Activated CD4-positive, alpha-beta memory T cell treated with anti-CD3 and anti-CD28 coated beads for 36 hours (primary cell): ENCODE measurements around the gene SEC14L5. TPM values are rescaled to one million over a fixed set of nuclear protein-coding genes. Genes with fewer than 3 reads are reported as not detected.
"Not testable (repeated sequence)": the region's sequence is repeated elsewhere in the genome, so short reads cannot be mapped to it uniquely, and the experiment has no call there.

Source experiments
- CTCF ChIA-PET: fragments of 350-600 bp; sonication (Branson Sonifier 250); formaldehyde crosslinking; loops from one replicate; lab custom pipeline; 2021; ENCODE audit warnings: antibody characterized with exemption, inconsistent platforms; lab: Charles Lee
- POLR2A ChIA-PET: fragments of 350-600 bp; sonication (Branson Sonifier 250); formaldehyde crosslinking; loops from one replicate; lab custom pipeline; 2021; ENCODE audit warnings: antibody characterized with exemption; lab: Charles Lee
- DNase-seq: peaks from one replicate; pipeline ENCODE4 v3.0.0-alpha.2; 2020
- H3K27ac Mint-ChIP-seq: one replicate; pipeline ENCODE4 v1.8.0; 2021; ENCODE audit warnings: mixed read lengths
- H3K27me3 Mint-ChIP-seq: one replicate; pipeline ENCODE4 v1.8.0; 2021; ENCODE audit warnings: mixed read lengths
- H3K36me3 Mint-ChIP-seq: one replicate; pipeline ENCODE4 v1.8.0; 2021; ENCODE audit warnings: mixed read lengths
- H3K4me1 Mint-ChIP-seq: one replicate; pipeline ENCODE4 v1.8.0; 2021; ENCODE audit warnings: low read depth, mixed read lengths
- H3K4me3 Mint-ChIP-seq: one replicate; pipeline ENCODE4 v1.8.0; 2021; ENCODE audit warnings: mild to moderate bottlenecking, mixed read lengths
- H3K9me3 Mint-ChIP-seq: one replicate; pipeline ENCODE4 v1.8.0; 2021; ENCODE audit warnings: mixed read lengths
- intact Hi-C: fragments of 100-400 bp; cut with micrococcal nuclease; formaldehyde crosslinking; loops from one replicate; pipeline ENCODE4 v1.15.1; 2023
- total RNA-seq, 2 experiments: library from RNA; stranded (reverse); gene quantifications; one replicate each; pipeline ENCODE4 v1.2.3, GENCODE V29; 2021

The SEC14L5 gene
- total RNA-seq, 2 experiments from 2014 or later, result 0.07 TPM; not detected in 1

- Mint-ChIP-seq H3K36me3 (no peaks in the 10 kb centered on the region), H3K27ac (no peak overlapping the region), H3K27me3 (peaks cover 6% of the 10 kb centered on the region), H3K4me1 (no peaks in the 10 kb centered on the region), H3K4me3 (no peak overlapping the region), H3K9me3 (peaks cover 3% of the 10 kb centered on the region)
- no peak for DNase-seq
- CTCF ChIA-PET, result no interaction called here
- intact Hi-C loops, result no loop called here
- POLR2A ChIA-PET, result no interaction called here
Observed at GRCh38 chr16:4920826-4921225, 37.3 kb upstream of the SEC14L5 start.

GRCh38 chr16:4922721-4923342 is 35.3 kb upstream of the SEC14L5 start:
- ChIA-PET POLR2A (no interaction called here), CTCF (no interaction called here)
- Mint-ChIP-seq H3K27me3 (peaks cover 2% of the 10 kb centered on the region), H3K4me1 (no peaks in the 10 kb centered on the region), H3K9me3 (peaks cover 20% of the 10 kb centered on the region), H3K27ac (no peak overlapping the region), H3K36me3 (peaks cover 4% of the 10 kb centered on the region), H3K4me3 (no peak overlapping the region)
- intact Hi-C loops, result no loop called here
- no peak for DNase-seq

- Mint-ChIP-seq H3K36me3 (peaks cover 4% of the 10 kb centered on the region), H3K27me3 (peaks cover 2% of the 10 kb centered on the region), H3K27ac (no peak overlapping the region), H3K4me1 (no peaks in the 10 kb centered on the region), H3K9me3 (peaks cover 20% of the 10 kb centered on the region), H3K4me3 (no peak overlapping the region)
- ChIA-PET CTCF (no interaction called here), POLR2A (no interaction called here)
- intact Hi-C loops, result no loop called here
- no peak for DNase-seq
Observed at GRCh38 chr16:4923853-4924252, 34.3 kb upstream of the SEC14L5 start.

DNA sequence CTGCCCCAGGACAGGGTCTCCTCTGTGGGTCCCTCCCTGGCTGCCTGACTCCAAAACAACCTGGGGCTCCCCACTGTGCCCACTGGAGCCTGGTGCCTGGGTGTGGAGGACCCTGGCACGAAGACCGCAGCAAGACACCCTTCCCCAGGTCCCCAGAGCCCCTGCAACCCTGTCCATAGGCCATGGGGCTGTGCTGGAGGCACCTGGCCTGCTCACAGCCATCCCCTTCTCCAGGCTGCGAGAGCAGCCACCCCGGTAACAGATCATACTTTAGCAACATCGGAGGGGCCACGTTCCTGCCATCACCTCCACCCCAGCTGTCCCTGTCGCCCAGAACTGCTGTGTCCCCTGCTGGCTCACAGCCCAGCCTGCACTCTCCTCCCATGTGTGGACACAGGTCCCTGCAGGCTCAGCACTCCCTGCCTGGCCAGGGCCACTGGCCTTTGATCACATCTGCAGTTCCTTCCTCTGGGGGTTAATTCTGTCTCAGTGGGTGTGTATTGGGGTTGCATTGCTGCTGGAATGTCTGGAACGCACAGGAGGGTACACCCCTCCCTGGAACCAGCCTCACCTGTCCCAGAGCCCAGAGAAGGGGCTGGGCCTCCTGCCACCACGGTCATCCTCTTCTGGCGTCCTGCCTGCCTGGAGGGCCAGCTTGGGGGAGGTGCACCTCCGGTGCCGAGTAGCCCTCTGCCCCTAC is 33.4 kb upstream of the SEC14L5 start:
- ChIA-PET CTCF (no interaction called here), POLR2A (no interaction called here)
- Mint-ChIP-seq H3K27ac (no peak overlapping the region), H3K36me3 (peaks cover 4% of the 10 kb centered on the region), H3K9me3 (peaks cover 20% of the 10 kb centered on the region), H3K27me3 (peaks cover 2% of the 10 kb centered on the region), H3K4me3 (no peak overlapping the region), H3K4me1 (no peaks in the 10 kb centered on the region)
- no peak for DNase-seq
- intact Hi-C loops, result no loop called here

DNA sequence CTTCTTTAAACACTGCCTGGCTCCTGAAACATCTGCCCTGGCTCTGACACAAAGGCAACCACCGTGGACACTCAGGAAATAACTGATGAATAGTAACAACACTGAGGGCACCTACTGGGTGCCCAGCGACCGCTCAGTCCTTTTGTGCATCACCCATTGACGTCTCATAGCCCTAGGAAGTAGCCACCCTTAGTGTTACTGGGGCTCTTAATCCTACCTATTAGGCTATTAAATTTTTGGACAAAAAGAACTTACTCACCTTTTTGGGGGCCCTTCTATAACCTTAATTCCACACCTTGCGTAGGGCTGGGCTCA is 32.9 kb upstream of the SEC14L5 start:
- H3K27me3 Mint-ChIP-seq, result peaks cover 2% of the 10 kb centered on the region
- POLR2A ChIA-PET, result no interaction called here
- H3K4me1 Mint-ChIP-seq, result no peaks in the 10 kb centered on the region
- DNase-seq, result no peak
- CTCF ChIA-PET, result no interaction called here
- H3K9me3 Mint-ChIP-seq, result peaks cover 20% of the 10 kb centered on the region
- intact Hi-C loops, result no loop called here
- no peak overlapping the region for H3K27ac Mint-ChIP-seq
- peaks cover 4% of the 10 kb centered on the region for H3K36me3 Mint-ChIP-seq
- H3K4me3 Mint-ChIP-seq, result no peak overlapping the region

- H3K27ac Mint-ChIP-seq, result no peak overlapping the region
- H3K4me3 Mint-ChIP-seq, result no peak overlapping the region
- intact Hi-C loops, result no loop called here
Observed at GRCh38 chr16:4925791-4926190, 32.3 kb upstream of the SEC14L5 start.

GRCh38 chr16:4926928-4927327 is 31.2 kb upstream of the SEC14L5 start:
- no peak for DNase-seq
- Mint-ChIP-seq H3K27ac (no peak overlapping the region), H3K36me3 (peaks cover 4% of the 10 kb centered on the region), H3K9me3 (peaks cover 20% of the 10 kb centered on the region), H3K4me3 (no peak overlapping the region), H3K4me1 (no peaks in the 10 kb centered on the region), H3K27me3 (peaks cover 2% of the 10 kb centered on the region)
- POLR2A ChIA-PET, result no interaction called here
- intact Hi-C loops, result no loop called here
- CTCF ChIA-PET, result no interaction called here

More at GRCh38 chr16:4925791-4926190, 32.3 kb upstream of the SEC14L5 start:
- H3K27me3 Mint-ChIP-seq, result peaks cover 2% of the 10 kb centered on the region
- CTCF ChIA-PET, result no interaction called here
- no peak for DNase-seq
- peaks cover 4% of the 10 kb centered on the region for H3K36me3 Mint-ChIP-seq
- no peaks in the 10 kb centered on the region for H3K4me1 Mint-ChIP-seq
- POLR2A ChIA-PET, result no interaction called here
- peaks cover 20% of the 10 kb centered on the region for H3K9me3 Mint-ChIP-seq

- H3K27ac Mint-ChIP-seq, result no peak overlapping the region
Observed at GRCh38 chr16:4927661-4928060, 30.5 kb upstream of the SEC14L5 start.

DNA sequence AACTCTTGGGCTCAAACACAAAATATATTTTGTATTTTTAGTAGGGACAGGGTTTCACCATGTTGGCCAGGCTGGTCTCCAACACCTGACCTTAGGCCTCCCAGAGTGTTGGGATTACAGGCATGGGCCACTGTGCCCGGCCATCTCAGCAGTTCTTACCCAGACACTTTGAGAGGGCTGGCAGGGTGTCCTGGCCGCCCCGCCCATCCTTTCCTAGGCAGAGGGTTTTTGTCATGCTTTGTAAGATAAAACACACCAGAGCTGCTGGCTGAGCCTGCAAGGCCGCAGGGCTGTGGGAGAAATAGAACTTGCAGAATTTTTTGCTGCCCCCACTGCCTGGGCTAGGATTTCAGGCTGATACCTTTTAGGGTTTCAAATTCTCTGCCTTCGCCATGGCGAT is 29.9 kb upstream of the SEC14L5 start:
- H3K27ac Mint-ChIP-seq, result no peak overlapping the region
- H3K27me3 Mint-ChIP-seq, result peaks cover 2% of the 10 kb centered on the region
- no peak for DNase-seq
- no peaks in the 10 kb centered on the region for H3K4me1 Mint-ChIP-seq
- ChIA-PET CTCF (interaction anchor here (0.6 kb wide), 1 partner anchor 17 kb away, joined by 3 read pairs; no protein-coding TSS in a partner anchor), POLR2A (no interaction called here)
- peaks cover 4% of the 10 kb centered on the region for H3K36me3 Mint-ChIP-seq
- H3K9me3 Mint-ChIP-seq, result peaks cover 20% of the 10 kb centered on the region
- intact Hi-C loops, result no loop called here
- H3K4me3 Mint-ChIP-seq, result no peak overlapping the region

More at GRCh38 chr16:4927661-4928060, 30.5 kb upstream of the SEC14L5 start:
- DNase-seq, result no peak
- ChIA-PET POLR2A (no interaction called here), CTCF (interaction anchor here (0.5 to 0.6 kb wide), 2 partner anchors 16 to 1924 kb away, joined by 3 read pairs; no protein-coding TSS in a partner anchor)
- H3K36me3 Mint-ChIP-seq, result peaks cover 4% of the 10 kb centered on the region
- intact Hi-C loops, result no loop called here
- H3K4me3 Mint-ChIP-seq, result no peak overlapping the region
- peaks cover 2% of the 10 kb centered on the region for H3K27me3 Mint-ChIP-seq
- peaks cover 20% of the 10 kb centered on the region for H3K9me3 Mint-ChIP-seq
- H3K4me1 Mint-ChIP-seq, result no peaks in the 10 kb centered on the region

GRCh38 chr16:4929619-4930018 is 28.5 kb upstream of the SEC14L5 start:
- H3K36me3 Mint-ChIP-seq, CTCF ChIA-PET, H3K27ac Mint-ChIP-seq, intact Hi-C loops, H3K27me3 Mint-ChIP-seq, H3K4me1 Mint-ChIP-seq, H3K4me3 Mint-ChIP-seq, POLR2A ChIA-PET, DNase-seq: not testable (repeated sequence)
- peaks cover 20% of the 10 kb centered on the region for H3K9me3 Mint-ChIP-seq

DNA sequence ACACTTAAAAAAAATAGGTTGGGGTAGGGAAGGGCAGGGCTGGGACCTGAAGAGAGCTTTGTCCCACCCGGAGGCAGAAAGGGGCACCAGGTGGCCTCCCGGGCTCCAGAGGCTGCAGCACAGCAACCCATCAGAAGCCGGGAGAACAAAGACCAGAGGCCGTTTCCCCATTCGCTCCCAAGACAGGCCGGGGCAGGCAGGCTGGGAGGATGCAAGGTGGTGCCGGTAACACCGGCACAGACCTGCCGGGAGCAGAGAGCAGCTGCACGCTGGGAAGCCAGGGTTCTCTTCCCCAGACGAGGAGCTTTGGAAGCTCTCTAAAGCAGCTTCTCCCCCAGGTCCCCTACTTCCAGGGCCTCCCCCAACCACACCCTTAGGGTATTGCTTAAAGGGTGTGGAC is 26.7 kb upstream of the SEC14L5 start:
- intact Hi-C loops, result no loop called here
- Mint-ChIP-seq H3K4me3 (no peak overlapping the region), H3K36me3 (peaks cover 4% of the 10 kb centered on the region), H3K27me3 (peaks cover 12% of the 10 kb centered on the region), H3K9me3 (peaks cover 11% of the 10 kb centered on the region), H3K4me1 (peaks cover under 1% of the 10 kb centered on the region), H3K27ac (no peak overlapping the region)
- CTCF ChIA-PET, result no interaction called here
- no peak for DNase-seq
- POLR2A ChIA-PET, result no interaction called here

DNA sequence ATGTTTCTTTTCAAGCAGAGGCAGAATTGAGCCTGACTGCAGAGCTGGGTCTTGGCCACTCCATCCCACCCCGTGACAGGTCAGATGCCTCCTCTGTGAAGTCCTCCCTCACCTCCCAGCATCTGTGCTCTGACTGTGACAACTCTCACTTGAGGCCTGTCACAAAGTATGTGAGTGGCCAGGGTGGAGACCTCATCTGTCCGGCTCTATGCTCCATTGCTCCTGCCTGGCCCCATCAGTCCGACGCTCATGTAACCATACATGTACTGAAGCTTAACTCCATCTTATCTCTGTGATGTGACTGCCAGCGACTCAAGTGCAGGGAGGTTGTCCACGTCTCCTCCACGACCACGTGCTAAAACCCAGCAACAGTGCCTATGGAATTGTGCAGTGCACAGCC is 24.7 kb upstream of the SEC14L5 start:
- H3K27ac Mint-ChIP-seq, result no peak overlapping the region
- POLR2A ChIA-PET, result no interaction called here
- CTCF ChIA-PET, result no interaction called here
- intact Hi-C loops, result no loop called here
- no peaks in the 10 kb centered on the region for H3K36me3 Mint-ChIP-seq
- H3K4me3 Mint-ChIP-seq, result no peak overlapping the region
- no peak for DNase-seq
- H3K9me3 Mint-ChIP-seq, result no peaks in the 10 kb centered on the region
- peaks cover 24% of the 10 kb centered on the region for H3K27me3 Mint-ChIP-seq
- H3K4me1 Mint-ChIP-seq, result peaks cover 4% of the 10 kb centered on the region

DNA sequence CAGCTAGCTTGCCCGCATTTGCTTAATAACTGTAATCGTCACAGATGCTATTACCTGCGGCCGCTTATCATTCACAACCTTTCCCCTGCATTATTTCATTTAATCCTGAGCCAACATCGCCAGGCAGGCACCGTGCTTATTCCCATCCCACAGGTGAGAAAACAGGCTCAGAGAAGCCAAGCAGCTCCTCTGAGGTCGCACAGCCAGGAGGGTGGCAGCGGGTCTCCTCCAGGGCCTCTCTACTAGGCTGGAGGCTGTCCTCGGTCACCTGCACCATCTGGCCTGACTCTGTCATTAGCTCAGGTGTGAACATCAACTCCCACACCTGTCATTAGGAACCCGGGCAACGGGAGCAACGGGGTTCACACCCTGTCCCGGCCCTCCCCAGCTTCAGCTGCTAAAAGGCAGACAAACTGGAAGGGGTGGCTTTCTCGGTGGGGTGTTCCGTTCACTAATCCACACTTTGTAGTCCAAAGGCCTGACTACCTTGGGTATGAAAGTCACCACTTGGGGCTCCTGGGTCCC is 24.2 kb upstream of the SEC14L5 start:
- Mint-ChIP-seq H3K9me3 (no peaks in the 10 kb centered on the region), H3K27me3 (peaks cover 27% of the 10 kb centered on the region), H3K4me1 (peaks cover 4% of the 10 kb centered on the region), H3K4me3 (no peak overlapping the region), H3K36me3 (no peaks in the 10 kb centered on the region), H3K27ac (no peak overlapping the region)
- CTCF ChIA-PET, result no interaction called here
- POLR2A ChIA-PET, result no interaction called here
- no peak for DNase-seq
- intact Hi-C loops, result no loop called here
